Measurements from ENCODE around the gene DYNLT3.

The DYNLT3 gene

DNA sequence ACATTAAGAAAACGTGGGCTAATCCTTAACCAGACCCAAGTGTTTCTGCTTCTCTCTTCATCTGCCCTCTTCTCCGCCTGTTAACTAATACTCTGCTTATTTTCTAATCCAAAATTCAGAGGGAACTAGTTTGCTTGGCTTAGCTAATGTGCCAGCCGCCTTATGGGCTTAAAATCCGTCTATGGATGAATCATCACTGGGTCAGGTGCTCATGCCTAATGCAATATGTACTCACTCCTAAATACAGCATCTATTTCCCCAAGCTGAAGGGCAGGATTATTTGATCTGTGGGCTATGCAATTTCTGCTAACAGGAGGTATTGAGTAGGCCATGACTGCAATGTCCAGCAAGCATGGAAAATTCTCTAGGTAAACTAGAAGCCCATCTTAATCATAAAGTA is 12.4 kb downstream of the DYNLT3 start:
- H3K27me3 ChIP-seq (ENCODE audit: control insufficient read depth, low read length): no peaks in the 10 kb centered on the region
- no peaks in the 10 kb centered on the region for H3K36me3 ChIP-seq (ENCODE audit: control insufficient read depth, low read length)
- no peak overlapping the region for H3K27ac ChIP-seq (ENCODE audit: low read depth, low read length)
- H3K9me3 ChIP-seq (ENCODE audit: control insufficient read depth, insufficient read depth, low read length): no peaks in the 10 kb centered on the region
- no peaks in the 10 kb centered on the region for H4K20me1 ChIP-seq (ENCODE audit: control insufficient read depth, insufficient read depth, low read depth, low read length)
- H3K4me1 ChIP-seq (ENCODE audit: control insufficient read depth, low read length): peaks cover 1% of the 10 kb centered on the region; the same call in 1 of the 2 replicates
- H3K4me3 ChIP-seq (ENCODE audit: low read length): no peak overlapping the region
- no peaks in the 10 kb centered on the region for H3K9me2 ChIP-seq (replicated peaks; ENCODE audit: control insufficient read depth, low read length)
- H3K79me2 ChIP-seq (ENCODE audit: control insufficient read depth, low read length): no peaks in the 10 kb centered on the region
- no peaks in the 10 kb centered on the region for H3F3A ChIP-seq (ENCODE audit: control insufficient read depth, insufficient read depth)
- TF ChIP-seq EZH2phosphoT487 (IDR thresholded peaks at IDR 0.05; ENCODE audit: borderline replicate concordance, low read length): no peak
- TF ChIP-seq, protein P1, sequence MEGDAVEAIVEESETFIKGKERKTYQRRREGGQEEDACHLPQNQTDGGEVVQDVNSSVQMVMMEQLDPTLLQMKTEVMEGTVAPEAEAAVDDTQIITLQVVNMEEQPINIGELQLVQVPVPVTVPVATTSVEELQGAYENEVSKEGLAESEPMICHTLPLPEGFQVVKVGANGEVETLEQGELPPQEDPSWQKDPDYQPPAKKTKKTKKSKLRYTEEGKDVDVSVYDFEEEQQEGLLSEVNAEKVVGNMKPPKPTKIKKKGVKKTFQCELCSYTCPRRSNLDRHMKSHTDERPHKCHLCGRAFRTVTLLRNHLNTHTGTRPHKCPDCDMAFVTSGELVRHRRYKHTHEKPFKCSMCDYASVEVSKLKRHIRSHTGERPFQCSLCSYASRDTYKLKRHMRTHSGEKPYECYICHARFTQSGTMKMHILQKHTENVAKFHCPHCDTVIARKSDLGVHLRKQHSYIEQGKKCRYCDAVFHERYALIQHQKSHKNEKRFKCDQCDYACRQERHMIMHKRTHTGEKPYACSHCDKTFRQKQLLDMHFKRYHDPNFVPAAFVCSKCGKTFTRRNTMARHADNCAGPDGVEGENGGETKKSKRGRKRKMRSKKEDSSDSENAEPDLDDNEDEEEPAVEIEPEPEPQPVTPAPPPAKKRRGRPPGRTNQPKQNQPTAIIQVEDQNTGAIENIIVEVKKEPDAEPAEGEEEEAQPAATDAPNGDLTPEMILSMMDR (IDR thresholded peaks at IDR 0.05; ENCODE audit: low read depth, low read length, poor library complexity, severe bottlenecking): no peak
- H3K4me2 ChIP-seq (ENCODE audit: low read length): no peak overlapping the region

DNA sequence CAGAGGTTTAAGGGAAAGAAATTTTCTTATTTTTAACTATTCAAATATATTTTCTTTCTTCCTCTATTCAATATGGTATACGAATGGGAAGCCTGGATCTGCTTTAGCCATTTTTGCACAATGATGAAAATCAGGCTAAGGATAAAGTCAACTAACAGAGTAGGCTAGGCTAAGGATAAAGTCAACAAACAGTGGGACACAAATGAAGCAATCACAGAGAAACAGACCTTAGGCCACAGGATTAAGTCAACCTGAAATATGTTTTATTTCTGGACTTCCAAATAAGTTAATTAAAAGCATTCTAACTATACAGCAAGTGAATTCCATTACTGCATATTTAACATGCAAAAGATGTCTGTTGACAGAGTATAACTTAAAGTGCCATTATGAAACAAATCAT is 17.0 kb downstream of the DYNLT3 start:
- no peak overlapping the region for H3K27ac ChIP-seq (ENCODE audit: low read depth, low read length)
- H3K4me2 ChIP-seq (ENCODE audit: low read length): no peak overlapping the region
- H3K4me3 ChIP-seq (ENCODE audit: low read length): no peak overlapping the region
- no peaks in the 10 kb centered on the region for H3F3A ChIP-seq (ENCODE audit: control insufficient read depth, insufficient read depth)
- no peaks in the 10 kb centered on the region for H3K27me3 ChIP-seq (ENCODE audit: control insufficient read depth, low read length)
- TF ChIP-seq, protein P1 (IDR thresholded peaks at IDR 0.05; ENCODE audit: low read depth, low read length, poor library complexity, severe bottlenecking): no peak
- no peak for TF ChIP-seq EZH2phosphoT487 (IDR thresholded peaks at IDR 0.05; ENCODE audit: borderline replicate concordance, low read length)
- H3K9me2 ChIP-seq (replicated peaks; ENCODE audit: control insufficient read depth, low read length): no peaks in the 10 kb centered on the region
- no peaks in the 10 kb centered on the region for H4K20me1 ChIP-seq (ENCODE audit: control insufficient read depth, insufficient read depth, low read depth, low read length)
- no peaks in the 10 kb centered on the region for H3K36me3 ChIP-seq (ENCODE audit: control insufficient read depth, low read length)
- peaks cover 9% of the 10 kb centered on the region for H3K4me1 ChIP-seq (ENCODE audit: control insufficient read depth, low read length)
- no peaks in the 10 kb centered on the region for H3K9me3 ChIP-seq (ENCODE audit: control insufficient read depth, insufficient read depth, low read length)
- H3K79me2 ChIP-seq (ENCODE audit: control insufficient read depth, low read length): no peaks in the 10 kb centered on the region

DNA sequence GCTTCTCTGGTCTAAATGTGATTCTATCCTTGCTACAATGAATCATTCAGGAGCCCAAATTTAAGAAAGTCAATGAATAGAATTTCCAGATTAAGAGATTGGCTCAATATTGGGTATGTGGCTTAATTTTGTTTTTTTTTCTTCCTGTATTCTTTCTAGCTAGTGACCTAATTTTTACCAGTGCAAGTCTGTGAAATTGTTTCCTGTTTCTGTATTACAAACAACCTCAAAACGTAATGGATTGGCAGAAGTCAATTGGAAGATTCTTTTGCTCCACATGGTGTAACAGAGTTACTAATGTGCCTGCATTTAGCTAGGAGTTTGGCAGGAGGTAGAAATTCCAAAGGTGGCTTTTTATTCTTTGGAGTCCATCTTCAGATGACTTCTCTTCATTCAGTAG is 17.6 kb downstream of the DYNLT3 start:
- no peaks in the 10 kb centered on the region for H3K9me2 ChIP-seq (replicated peaks; ENCODE audit: control insufficient read depth, low read length)
- H3K36me3 ChIP-seq (ENCODE audit: control insufficient read depth, low read length): no peaks in the 10 kb centered on the region
- H4K20me1 ChIP-seq (ENCODE audit: control insufficient read depth, insufficient read depth, low read depth, low read length): no peaks in the 10 kb centered on the region
- H3K4me3 ChIP-seq (ENCODE audit: low read length): no peak overlapping the region
- H3K4me1 ChIP-seq (ENCODE audit: control insufficient read depth, low read length): peaks cover 16% of the 10 kb centered on the region
- TF ChIP-seq EZH2phosphoT487 (IDR thresholded peaks at IDR 0.05; ENCODE audit: borderline replicate concordance, low read length): no peak
- TF ChIP-seq, protein P1 (IDR thresholded peaks at IDR 0.05; ENCODE audit: low read depth, low read length, poor library complexity, severe bottlenecking): no peak
- no peaks in the 10 kb centered on the region for H3F3A ChIP-seq (ENCODE audit: control insufficient read depth, insufficient read depth)
- H3K9me3 ChIP-seq (ENCODE audit: control insufficient read depth, insufficient read depth, low read length): no peaks in the 10 kb centered on the region
- H3K27me3 ChIP-seq (ENCODE audit: control insufficient read depth, low read length): no peaks in the 10 kb centered on the region
- H3K27ac ChIP-seq (ENCODE audit: low read depth, low read length): no peak overlapping the region
- no peaks in the 10 kb centered on the region for H3K79me2 ChIP-seq (ENCODE audit: control insufficient read depth, low read length)
- no peak overlapping the region for H3K4me2 ChIP-seq (ENCODE audit: low read length)

All from DOHH2 (cell line).